DND-41 (cell line): ENCODE measurements around the gene ACP5.

Source experiments
- ATAC-seq: fragments of 200-7000 bp; cut with Tn5 transposase; 3 replicates; pipeline ENCODE4 v1.9.1; 2021; ENCODE audit warnings: low read depth; ENCODE audit not compliant: insufficient read depth
- DNase-seq: peaks from one replicate; pipeline ENCODE4 v3.0.0-alpha.2; 2020
- H2AFZ ChIP-seq: 2 replicates; pipeline ENCODE4 v1.6.0; 2012; ENCODE audit warnings: low read depth, low read length
- H3K27ac ChIP-seq: 2 replicates; pipeline ENCODE4 v1.5.1; 2012; ENCODE audit warnings: low read length, inconsistent platforms
- H3K27me3 ChIP-seq: fragments of 200-600 bp; sonication (generic); 2 replicates; pipeline ENCODE4 v1.6.0; 2012; ENCODE audit warnings: low read length, mild to moderate bottlenecking, inconsistent platforms; ENCODE audit not compliant: insufficient read depth, poor library complexity
- H3K36me3 ChIP-seq: 2 replicates; pipeline ENCODE4 v1.5.1; 2012; ENCODE audit warnings: low read length, inconsistent platforms; ENCODE audit not compliant: insufficient read depth
- H3K4me1 ChIP-seq: 2 replicates; pipeline ENCODE4 v1.5.1; 2012; ENCODE audit warnings: mild to moderate bottlenecking, low read length; ENCODE audit not compliant: insufficient read depth
- H3K4me2 ChIP-seq: 2 replicates; pipeline ENCODE4 v1.6.0; 2012; ENCODE audit warnings: mild to moderate bottlenecking, moderate library complexity, low read length, inconsistent platforms; ENCODE audit not compliant: insufficient read depth
- H3K4me3 ChIP-seq, 2 experiments: fragments of 200-600 bp in 1 of 2; shearing (Covaris generic) in 1 of 2; 2 replicates each; pipeline ENCODE4 v1.5.1; 2012 to 2016; ENCODE audit warnings: inconsistent platforms in 2 of 2, low read length in 2 of 2, mild to moderate bottlenecking in 2 of 2, low read depth in 1 of 2, moderate library complexity in 1 of 2
- H3K79me2 ChIP-seq: 2 replicates; pipeline ENCODE4 v1.6.0; 2012; ENCODE audit warnings: low read length, inconsistent platforms; ENCODE audit not compliant: insufficient read depth
- H3K9ac ChIP-seq: 2 replicates; pipeline ENCODE4 v1.6.0; 2012; ENCODE audit warnings: low read depth, mild to moderate bottlenecking, inconsistent platforms, low read length, moderate library complexity
- H3K9me3 ChIP-seq: 2 replicates; pipeline ENCODE4 v1.5.1; 2012; ENCODE audit warnings: low read length, moderate library complexity, mild to moderate bottlenecking, inconsistent platforms; ENCODE audit not compliant: insufficient read depth, severe bottlenecking
- H4K20me1 ChIP-seq: 2 replicates; pipeline ENCODE4 v1.6.0; 2012; ENCODE audit warnings: low read length; ENCODE audit not compliant: insufficient read depth
- CTCF ChIP-seq: IDR thresholded peaks from 2 replicates; pipeline ENCODE4 v1.5.1; 2012; ENCODE audit warnings: borderline replicate concordance, low read length, moderate library complexity, mild to moderate bottlenecking; ENCODE audit not compliant: poor library complexity, severe bottlenecking; ENCODE audit errors: extremely low read depth
- EZH2 ChIP-seq: IDR thresholded peaks from 3 replicates; pipeline ENCODE4 v1.6.1; 2012; ENCODE audit warnings: borderline replicate concordance, low read depth, mild to moderate bottlenecking, moderate library complexity, low read length, inconsistent platforms; ENCODE audit not compliant: severe bottlenecking

Gene ACP5

GRCh38 chr19:11549386-11549953, 28.0 kb downstream of the ACP5 start:
- H3K9me3 ChIP-seq, result no peaks in the 10 kb centered on the region
- H3K27ac ChIP-seq, result no peak overlapping the region
- H3K4me1 ChIP-seq, result no peaks in the 10 kb centered on the region
- peaks cover 14% of the 10 kb centered on the region; the same call in 1 of the 2 replicates for H4K20me1 ChIP-seq
- H2AFZ ChIP-seq, result no peak overlapping the region
- H3K36me3 ChIP-seq, result peaks cover 29% of the 10 kb centered on the region
- H3K27me3 ChIP-seq, result no peaks in the 10 kb centered on the region
- no peak overlapping the region for H3K4me2 ChIP-seq
- TF ChIP-seq EZH2 (no peak), CTCF (no peak)
- no peak overlapping the region for H3K9ac ChIP-seq
- no peak overlapping the region for H3K4me3 ChIP-seq
- DNase-seq, result no peak
- H3K79me2 ChIP-seq, result no peaks in the 10 kb centered on the region
- ATAC-seq, result no peak

- Histone ChIP-seq H3K79me2 (no peaks in the 10 kb centered on the region), H2AFZ (no peak overlapping the region), H3K27me3 (no peaks in the 10 kb centered on the region), H4K20me1 (0 out of 2 replicates have a peak, but pooled peaks cover 4% of the 10 kb centered on the region), H3K9ac (no peak overlapping the region), H3K4me2 (no peak overlapping the region), H3K9me3 (no peaks in the 10 kb centered on the region), H3K4me1 (no peaks in the 10 kb centered on the region), H3K36me3 (peaks cover 16% of the 10 kb centered on the region), H3K27ac (no peak overlapping the region), H3K4me3 (no peak overlapping the region)
- no peak for ATAC-seq
- DNase-seq, result no peak
- TF ChIP-seq EZH2, result no peak
- no peak for TF ChIP-seq CTCF
These were observed 29.3 kb downstream of the ACP5 start for GRCh38 chr19:11547929-11548700.

- Histone ChIP-seq H3K9ac (no peak overlapping the region), H3K4me2 (no peak overlapping the region), H3K36me3 (no peaks in the 10 kb centered on the region), H3K4me3 (no peak overlapping the region), H4K20me1 (no peaks in the 10 kb centered on the region), H3K79me2 (no peaks in the 10 kb centered on the region), H3K27ac (no peak overlapping the region), H3K9me3 (no peaks in the 10 kb centered on the region), H3K27me3 (no peaks in the 10 kb centered on the region), H3K4me1 (no peaks in the 10 kb centered on the region), H2AFZ (no peak overlapping the region)
- TF ChIP-seq EZH2, result no peak
- no peak for TF ChIP-seq CTCF
- no peak for DNase-seq
- ATAC-seq, result no peak
These were observed 36.2 kb downstream of the ACP5 start for GRCh38 chr19:11541238-11541637.
